Thoracic aorta (tissue), 2 donors: ENCODE measurements around the gene LGALS16. TPM values are rescaled to one million over a fixed set of nuclear protein-coding genes. Genes with fewer than 3 reads are reported as not detected.

Source experiments
- ATAC-seq: fragments of 150-250 bp; one replicate; pipeline ENCODE4 v1.8.0; 2017; ENCODE audit warnings: low read depth; ENCODE audit not compliant: insufficient number of reproducible peaks, low FRiP score
- DNase-seq: peaks from one replicate; pipeline ENCODE4 v3.0.0-alpha.2; 2020; ENCODE audit warnings: low spot score
- H3K27ac ChIP-seq, 2 donors: fragments of 200-600 bp; sonication (generic); 1 replicate in 1 of 2; 2 replicates in 1 of 2; pipeline ENCODE4 v1.5.1; 2016; ENCODE audit warnings: mild to moderate bottlenecking in 2 of 2, moderate library complexity in 2 of 2
- H3K27me3 ChIP-seq: fragments of 200-600 bp; sonication (generic); replicated peaks from 2 replicates; pipeline ENCODE4 v1.6.0; 2016; ENCODE audit warnings: mild to moderate bottlenecking; ENCODE audit not compliant: insufficient read depth
- H3K36me3 ChIP-seq: fragments of 200-600 bp; sonication (generic); one replicate; pipeline ENCODE4 v1.5.1; 2016
- H3K4me1 ChIP-seq, 2 donors: fragments of 200-600 bp; sonication (generic); 1 replicate in 1 of 2; 2 replicates in 1 of 2; pipeline versions ENCODE4 v1.5.1 to v1.6.0; 2016; ENCODE audit warnings: low read depth in 2 of 2, mild to moderate bottlenecking in 1 of 2; ENCODE audit not compliant: control insufficient read depth in 1 of 2
- H3K4me3 ChIP-seq: fragments of 200-600 bp; sonication (generic); 2 replicates; pipeline ENCODE4 v1.5.1; 2016; ENCODE audit warnings: mild to moderate bottlenecking
- H3K9me3 ChIP-seq: fragments of 200-600 bp; sonication (generic); 2 replicates; pipeline ENCODE4 v1.5.1; 2016
- total RNA-seq, 2 donors: library from RNA; depleted of rRNA; stranded (reverse); fragments of >200 nt; gene quantifications; one replicate each; pipeline versions ENCODE4 v1.1.0 to v1.2.3, GENCODE V29; 2016
- TF ChIP-seq, protein P1 (sequence below): fragments of 200-600 bp; sonication (generic); IDR thresholded peaks from one replicate; pipeline ENCODE4 v1.5.1; 2019; ENCODE audit warnings: antibody characterized with exemption

Gene LGALS16
- total RNA-seq, 2 donors from 2014 or later = not detected

DNA sequence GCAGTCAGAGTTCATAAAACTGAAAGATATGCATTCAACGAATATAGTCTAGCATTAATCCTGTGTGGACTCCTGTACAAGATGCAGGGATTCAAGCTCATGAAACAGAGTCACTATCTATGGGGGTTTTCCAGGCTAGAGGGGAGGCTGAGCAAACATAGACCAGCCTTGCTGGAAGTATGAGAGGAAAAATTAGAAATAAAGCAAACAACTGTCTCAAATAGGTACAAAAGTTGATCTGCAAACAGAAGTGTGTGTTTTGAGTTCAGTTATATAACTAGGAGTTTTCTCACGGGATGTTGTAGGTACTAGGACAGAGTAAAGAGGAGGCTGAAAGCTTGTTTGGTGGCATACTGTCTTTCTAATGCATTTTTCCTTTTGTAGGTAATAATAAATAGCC is 40.0 kb downstream of the LGALS16 start:
- no peaks in the 10 kb centered on the region for H3K36me3 ChIP-seq
- H3K27ac ChIP-seq = no peak overlapping the region
- no peak for ATAC-seq
- no peaks in the 10 kb centered on the region for H3K9me3 ChIP-seq
- TF ChIP-seq, protein P1, sequence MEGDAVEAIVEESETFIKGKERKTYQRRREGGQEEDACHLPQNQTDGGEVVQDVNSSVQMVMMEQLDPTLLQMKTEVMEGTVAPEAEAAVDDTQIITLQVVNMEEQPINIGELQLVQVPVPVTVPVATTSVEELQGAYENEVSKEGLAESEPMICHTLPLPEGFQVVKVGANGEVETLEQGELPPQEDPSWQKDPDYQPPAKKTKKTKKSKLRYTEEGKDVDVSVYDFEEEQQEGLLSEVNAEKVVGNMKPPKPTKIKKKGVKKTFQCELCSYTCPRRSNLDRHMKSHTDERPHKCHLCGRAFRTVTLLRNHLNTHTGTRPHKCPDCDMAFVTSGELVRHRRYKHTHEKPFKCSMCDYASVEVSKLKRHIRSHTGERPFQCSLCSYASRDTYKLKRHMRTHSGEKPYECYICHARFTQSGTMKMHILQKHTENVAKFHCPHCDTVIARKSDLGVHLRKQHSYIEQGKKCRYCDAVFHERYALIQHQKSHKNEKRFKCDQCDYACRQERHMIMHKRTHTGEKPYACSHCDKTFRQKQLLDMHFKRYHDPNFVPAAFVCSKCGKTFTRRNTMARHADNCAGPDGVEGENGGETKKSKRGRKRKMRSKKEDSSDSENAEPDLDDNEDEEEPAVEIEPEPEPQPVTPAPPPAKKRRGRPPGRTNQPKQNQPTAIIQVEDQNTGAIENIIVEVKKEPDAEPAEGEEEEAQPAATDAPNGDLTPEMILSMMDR = no peak
- no peaks in the 10 kb centered on the region for H3K4me1 ChIP-seq
- H3K27me3 ChIP-seq = no peaks in the 10 kb centered on the region
- no peak for DNase-seq
- H3K4me3 ChIP-seq = no peak overlapping the region

GRCh38 chr19:39696387-39696786 is 40.7 kb downstream of the LGALS16 start:
- no peaks in the 10 kb centered on the region for H3K27me3 ChIP-seq
- no peak overlapping the region for H3K4me3 ChIP-seq
- DNase-seq (no peak), ATAC-seq (no peak)
- H3K36me3 ChIP-seq = no peaks in the 10 kb centered on the region
- no peaks in the 10 kb centered on the region for H3K4me1 ChIP-seq
- TF ChIP-seq, protein P1 = no peak
- no peak overlapping the region for H3K27ac ChIP-seq
- H3K9me3 ChIP-seq = no peaks in the 10 kb centered on the region

DNA sequence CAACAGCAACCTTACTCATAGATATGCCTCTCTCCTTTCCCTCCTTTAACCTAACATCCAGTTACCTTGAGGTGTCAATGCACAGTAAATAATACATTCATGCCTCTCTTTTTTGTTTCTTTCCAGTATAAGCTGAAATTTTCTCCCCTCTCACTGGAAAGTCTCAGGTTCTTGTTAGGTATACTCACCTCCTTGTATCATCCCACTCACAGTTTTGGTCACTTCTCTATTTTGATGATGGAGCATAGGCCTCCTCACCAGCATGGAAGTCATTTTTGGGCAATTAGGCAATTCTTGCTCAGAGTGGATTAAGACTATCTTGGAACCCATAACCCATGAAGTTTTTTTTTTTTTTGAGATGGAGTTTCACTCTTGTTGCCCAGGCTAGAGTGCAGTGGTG is 42.8 kb downstream of the LGALS16 start:
- TF ChIP-seq, protein P1 = no peak
- Histone ChIP-seq H3K27me3 (no peaks in the 10 kb centered on the region), H3K9me3 (no peaks in the 10 kb centered on the region), H3K4me1 (no peaks in the 10 kb centered on the region), H3K27ac (no peak overlapping the region), H3K36me3 (no peaks in the 10 kb centered on the region), H3K4me3 (no peak overlapping the region)
- ATAC-seq = no peak
- no peak for DNase-seq

GRCh38 chr19:39701291-39701690 is 45.6 kb downstream of the LGALS16 start:
- Histone ChIP-seq H3K27me3 (no peaks in the 10 kb centered on the region), H3K4me3 (no peak overlapping the region), H3K9me3 (no peaks in the 10 kb centered on the region), H3K4me1 (no peaks in the 10 kb centered on the region), H3K27ac (no peak overlapping the region), H3K36me3 (no peaks in the 10 kb centered on the region)
- ATAC-seq = no peak
- no peak for DNase-seq
- TF ChIP-seq, protein P1 = no peak

GRCh38 chr19:39704181-39705044 is 48.7 kb downstream of the LGALS16 start, which contains the start of gene LGALS14:
TSS of gene LGALS14 (plus strand) at chr19:39704481. CDS start at chr19:39704529, 48 bp downstream.
- DNase-seq (no peak), ATAC-seq (no peak)
- TF ChIP-seq, protein P1 = no peak
- H3K9me3 ChIP-seq = no peaks in the 10 kb centered on the region
- H3K4me1 ChIP-seq = no peaks in the 10 kb centered on the region
- H3K4me3 ChIP-seq = no peak within 1 kb of the TSS
- H3K27ac ChIP-seq = no peak within 1 kb of the TSS
- H3K36me3 ChIP-seq = no peaks in the 10 kb centered on the region
- H3K27me3 ChIP-seq = no peaks in the 10 kb centered on the region
